Hepatocyte (in vitro differentiated cells): ENCODE measurements around the gene BTK. TPM values are rescaled to one million over a fixed set of nuclear protein-coding genes. Genes with fewer than 3 reads are reported as not detected.
A peak's percentile ranks its signal among the peaks of the same experiment; 100 is the strongest.

ENCODE experiments used
- DNase-seq: peaks from one replicate; pipeline ENCODE4 v3.0.0-alpha.2; 2016; ENCODE audit warnings: low spot score
- H2AFZ ChIP-seq: fragments of 200-600 bp; sonication (generic); 2 replicates; pipeline ENCODE4 v1.6.0; 2016; ENCODE audit warnings: antibody characterized with exemption, mild to moderate bottlenecking
- H3K27ac ChIP-seq: fragments of 200-600 bp; sonication (generic); 2 replicates; pipeline ENCODE4 v1.5.1; 2016; ENCODE audit warnings: mild to moderate bottlenecking
- H3K27me3 ChIP-seq: fragments of 200-600 bp; sonication (generic); 2 replicates; pipeline ENCODE4 v1.6.1; 2016
- H3K36me3 ChIP-seq: fragments of 200-600 bp; sonication (generic); replicated peaks from 2 replicates; pipeline ENCODE4 v1.5.1; 2016; ENCODE audit warnings: low read depth; ENCODE audit not compliant: insufficient read depth
- H3K4me1 ChIP-seq: fragments of 200-600 bp; sonication (generic); 2 replicates; pipeline ENCODE4 v1.5.1; 2016; ENCODE audit warnings: mild to moderate bottlenecking, moderate library complexity; ENCODE audit not compliant: insufficient read depth
- H3K4me2 ChIP-seq: fragments of 200-600 bp; sonication (generic); 2 replicates; pipeline ENCODE4 v1.6.0; 2016
- H3K4me3 ChIP-seq: fragments of 200-600 bp; sonication (generic); 2 replicates; pipeline ENCODE4 v1.5.1; 2016; ENCODE audit warnings: mild to moderate bottlenecking
- H3K79me2 ChIP-seq: fragments of 200-600 bp; sonication (generic); 2 replicates; pipeline ENCODE4 v1.6.0; 2017; ENCODE audit warnings: mild to moderate bottlenecking
- H3K9me2 ChIP-seq: fragments of 200-600 bp; sonication (generic); replicated peaks from 2 replicates; pipeline ENCODE4 v1.6.0; 2017; ENCODE audit warnings: mild to moderate bottlenecking; ENCODE audit not compliant: insufficient read depth
- H3K9me3 ChIP-seq: fragments of 200-600 bp; sonication (generic); 2 replicates; pipeline ENCODE4 v1.5.1; 2016; ENCODE audit warnings: low read depth, mild to moderate bottlenecking
- H4K20me1 ChIP-seq: fragments of 200-600 bp; sonication (generic); 2 replicates; pipeline ENCODE4 v1.6.0; 2016; ENCODE audit warnings: mild to moderate bottlenecking; ENCODE audit not compliant: insufficient read depth, poor library complexity, severe bottlenecking
- CTCF ChIP-seq: fragments of 200-600 bp; sonication (generic); IDR thresholded peaks from 2 replicates; pipeline ENCODE4 v1.5.1; 2016; ENCODE audit warnings: antibody characterized with exemption, mild to moderate bottlenecking; ENCODE audit not compliant: poor library complexity
- EZH2 ChIP-seq: fragments of 200-600 bp; sonication (generic); IDR thresholded peaks from 2 replicates; pipeline ENCODE4 v1.6.1; 2016; ENCODE audit warnings: antibody characterized with exemption, mild to moderate bottlenecking, borderline replicate concordance
- EZH2phosphoT487 ChIP-seq: fragments of 200-600 bp; sonication (generic); IDR thresholded peaks from one replicate; pipeline ENCODE4 v1.6.1; 2018; ENCODE audit warnings: antibody characterized with exemption, mild to moderate bottlenecking, low read depth, moderate library complexity; ENCODE audit not compliant: unreplicated experiment, severe bottlenecking
- WGBS: methylation state at CpG from one replicate; pipeline ENCODE4 v1.1.6; 2016; ENCODE audit warnings: low lambda C conversion rate; ENCODE audit errors: missing lambda C conversion rate; 5-methylcytosine and 5-hydroxymethylcytosine counted together
- polyA plus RNA-seq: library from polyadenylated mRNA; unstranded; fragments of >200 nt; fragmentation: Nextera tagmentation; extraction: Ambion mirVana; gene quantifications from 2 replicates; pipeline ENCODE4 v1.2.1, GENCODE V29; 2016
- total RNA-seq: library from RNA; depleted of rRNA; stranded (reverse); fragments of >200 nt; gene quantifications from 2 replicates; pipeline ENCODE4 v1.2.3, GENCODE V29; 2014

BTK gene
- total and polyA plus RNA-seq, 2 experiments from 2014 or later: 0.70 to 1.4 TPM

GRCh38 chrX:101411984-101412383 is 26.0 kb upstream of the BTK start:
- no peak for TF ChIP-seq EZH2phosphoT487
- TF ChIP-seq CTCF: no peak
- no peak for TF ChIP-seq EZH2
- H3K4me2 ChIP-seq: no peak overlapping the region
- H2AFZ ChIP-seq: no peak overlapping the region
- H3K9me2 ChIP-seq: no peaks in the 10 kb centered on the region
- H3K27ac ChIP-seq: no peak overlapping the region
- DNase-seq: no peak
- peaks cover 49% of the 10 kb centered on the region for H3K79me2 ChIP-seq
- WGBS: 91% methylated on average over 10 of the region's 10 CpGs
- peaks cover 7% of the 10 kb centered on the region for H3K4me1 ChIP-seq
- H3K27me3 ChIP-seq: no peaks in the 10 kb centered on the region
- H4K20me1 ChIP-seq: peaks cover 12% of the 10 kb centered on the region
- no peak overlapping the region for H3K4me3 ChIP-seq
- no peaks in the 10 kb centered on the region for H3K36me3 ChIP-seq
- no peaks in the 10 kb centered on the region for H3K9me3 ChIP-seq

- Histone ChIP-seq H3K27ac (peak overlapping the region; percentile 34), H3K27me3 (no peaks in the 10 kb centered on the region), H3K4me2 (peak overlapping the region; percentile 74), H4K20me1 (peaks cover 12% of the 10 kb centered on the region), H3K4me1 (no peaks in the 10 kb centered on the region), H3K4me3 (no peak overlapping the region), H2AFZ (no peak overlapping the region), H3K79me2 (peaks cover 58% of the 10 kb centered on the region), H3K36me3 (no peaks in the 10 kb centered on the region), H3K9me2 (no peaks in the 10 kb centered on the region), H3K9me3 (no peaks in the 10 kb centered on the region)
- WGBS: 57% methylated on average over 7 of the region's 7 CpGs
- no peak for DNase-seq
- TF ChIP-seq CTCF: no peak
- TF ChIP-seq EZH2phosphoT487: no peak
Measured at GRCh38 chrX:101410461-101410860, 24.5 kb upstream of the BTK start.

GRCh38 chrX:101409043-101409442 is 23.1 kb upstream of the BTK start:
- Histone ChIP-seq H3K27ac (peak overlapping the region; percentile 97), H3K4me2 (peak overlapping the region; percentile 74), H3K27me3 (no peaks in the 10 kb centered on the region), H3K9me3 (no peaks in the 10 kb centered on the region), H3K4me3 (peak overlapping the region; percentile 62), H2AFZ (no peak overlapping the region), H3K9me2 (no peaks in the 10 kb centered on the region), H3K79me2 (peaks cover 66% of the 10 kb centered on the region), H3K4me1 (no peaks in the 10 kb centered on the region), H3K36me3 (no peaks in the 10 kb centered on the region), H4K20me1 (peaks cover 12% of the 10 kb centered on the region)
- peak; percentile 17 for DNase-seq
- WGBS: 49% methylated on average over 6 of the region's 6 CpGs
- TF ChIP-seq CTCF (no peak), EZH2phosphoT487 (no peak), EZH2 (no peak)

- no peaks in the 10 kb centered on the region for H3K36me3 ChIP-seq
- H3K4me2 ChIP-seq: peak overlapping the region; percentile 74
- no peak overlapping the region for H2AFZ ChIP-seq
- H3K79me2 ChIP-seq: peaks cover 66% of the 10 kb centered on the region
- WGBS: 47% methylated on average over 8 of the region's 8 CpGs
- H3K9me3 ChIP-seq: no peaks in the 10 kb centered on the region
- TF ChIP-seq EZH2 (no peak), CTCF (no peak), EZH2phosphoT487 (no peak)
- H3K4me1 ChIP-seq: no peaks in the 10 kb centered on the region
- peaks cover 12% of the 10 kb centered on the region for H4K20me1 ChIP-seq
- no peaks in the 10 kb centered on the region for H3K27me3 ChIP-seq
- no peak for DNase-seq
- H3K4me3 ChIP-seq: peak overlapping the region; percentile 62
- H3K27ac ChIP-seq: peak overlapping the region; percentile 97
- no peaks in the 10 kb centered on the region for H3K9me2 ChIP-seq
Measured at GRCh38 chrX:101408532-101408841, 22.5 kb upstream of the BTK start.
